ENCODE measurements around the gene FUT8. TPM values are rescaled to one million over a fixed set of nuclear protein-coding genes. Genes with fewer than 3 reads are reported as not detected.
"Not testable (repeated sequence)": the region's sequence is repeated elsewhere in the genome, so short reads cannot be mapped to it uniquely, and the experiment has no call there.

The FUT8 gene
- total RNA-seq, 1 donor from 2014 or later: 149 TPM

DNA sequence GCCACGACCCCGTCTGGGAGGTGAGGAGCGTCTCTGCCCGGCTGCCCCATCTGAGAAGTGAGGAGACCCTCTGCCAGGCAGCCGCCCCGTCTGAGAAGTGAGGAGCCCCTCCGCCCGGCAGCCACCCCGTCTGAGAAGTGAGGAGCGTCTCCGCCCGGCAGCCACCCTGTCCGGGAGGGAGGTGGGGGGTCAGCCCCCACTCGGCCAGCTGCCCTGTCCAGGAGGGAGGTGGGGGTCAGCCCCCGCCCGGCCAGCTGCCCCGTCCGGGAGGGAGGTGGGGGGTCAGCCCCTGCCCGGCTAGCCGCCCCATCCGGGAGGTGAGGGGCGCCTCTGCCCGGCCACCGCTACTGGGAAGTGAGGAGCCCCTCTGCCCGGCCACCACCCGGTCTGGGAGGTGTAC is 221.1 kb downstream of the FUT8 start:
- DNase-seq (ENCODE audit: low spot score); intact Hi-C loops (cut with DNase I); ATAC-seq: not testable (repeated sequence)

DNA sequence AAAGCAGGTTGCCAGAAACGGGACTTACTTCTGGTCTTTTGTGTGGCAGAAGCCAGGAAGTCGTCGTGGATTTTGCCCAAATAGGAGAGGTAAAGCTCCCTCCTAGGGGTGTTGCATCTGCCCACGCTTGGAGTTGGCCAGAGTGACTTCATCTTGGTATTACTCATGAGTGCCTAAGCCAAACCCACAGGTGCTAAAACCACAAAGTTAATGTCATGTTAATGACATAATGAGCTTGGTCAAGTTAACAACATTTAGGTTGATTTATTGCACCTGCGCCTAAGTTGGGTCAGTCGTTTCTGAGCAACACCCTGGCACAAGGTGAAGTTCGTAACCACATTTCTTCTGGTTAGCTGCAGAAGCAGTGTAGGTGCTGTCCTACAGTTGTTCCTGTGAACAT is 225.2 kb downstream of the FUT8 start:
- DNase-seq (ENCODE audit: low spot score) (no peak), ATAC-seq (no peak)
- intact Hi-C loops (cut with DNase I): no loop called here

DNA sequence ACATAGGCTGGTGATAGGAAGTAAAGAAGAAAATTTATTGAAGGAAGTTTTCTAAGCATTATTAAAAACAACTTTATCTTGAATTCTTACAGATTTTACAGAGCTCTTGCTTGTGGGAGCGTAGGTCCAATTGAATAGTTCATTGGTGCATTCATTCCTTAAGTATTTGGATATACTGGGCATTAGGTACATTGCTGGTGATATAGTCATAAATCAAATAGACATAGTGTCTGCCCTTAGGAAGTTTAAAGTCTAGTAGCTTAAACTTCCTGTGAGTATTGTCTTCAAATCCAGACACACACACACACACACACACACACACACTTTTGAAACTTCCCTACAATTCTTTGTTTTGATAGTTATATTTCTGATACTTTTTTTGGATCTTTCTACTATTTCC is 226.7 kb downstream of the FUT8 start:
- no peak for ATAC-seq
- intact Hi-C loops (cut with DNase I): no loop called here

DNA sequence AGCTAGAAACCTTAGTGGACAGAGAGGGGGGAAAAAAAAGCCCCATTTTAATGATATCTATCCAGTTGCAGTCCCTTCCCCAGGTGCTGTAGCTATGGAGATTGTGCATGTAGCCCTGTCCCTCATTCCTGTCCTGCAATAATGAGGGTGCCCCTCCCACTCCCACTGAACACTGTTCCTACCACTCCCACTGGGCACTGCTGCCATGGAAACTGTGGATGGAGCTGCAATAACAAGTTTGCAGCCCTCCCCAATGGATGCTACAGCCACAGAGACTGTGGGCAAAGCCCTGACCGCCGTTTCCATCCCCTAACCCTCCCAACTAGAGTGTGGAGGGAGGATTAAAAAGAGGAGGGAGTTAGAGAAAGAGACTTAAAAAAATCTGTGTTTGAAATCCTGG is 238.3 kb downstream of the FUT8 start:
- no peak for ATAC-seq
- intact Hi-C loops (cut with DNase I): no loop called here
- DNase-seq (ENCODE audit: low spot score): no peak

More for the DNA sequence above, 226.7 kb downstream of the FUT8 start:
- no peak for DNase-seq (ENCODE audit: low spot score)

- intact Hi-C loops (cut with DNase I): no loop called here
- DNase-seq (ENCODE audit: low spot score): no peak
- no peak for ATAC-seq
Observed at GRCh38 chr14:65656554-65656953, 244.0 kb downstream of the FUT8 start.

GRCh38 chr14:65658202-65658601 is 245.7 kb downstream of the FUT8 start:
- DNase-seq (ENCODE audit: low spot score): no peak
- intact Hi-C loops (cut with DNase I): no loop called here
- no peak for ATAC-seq

DNA sequence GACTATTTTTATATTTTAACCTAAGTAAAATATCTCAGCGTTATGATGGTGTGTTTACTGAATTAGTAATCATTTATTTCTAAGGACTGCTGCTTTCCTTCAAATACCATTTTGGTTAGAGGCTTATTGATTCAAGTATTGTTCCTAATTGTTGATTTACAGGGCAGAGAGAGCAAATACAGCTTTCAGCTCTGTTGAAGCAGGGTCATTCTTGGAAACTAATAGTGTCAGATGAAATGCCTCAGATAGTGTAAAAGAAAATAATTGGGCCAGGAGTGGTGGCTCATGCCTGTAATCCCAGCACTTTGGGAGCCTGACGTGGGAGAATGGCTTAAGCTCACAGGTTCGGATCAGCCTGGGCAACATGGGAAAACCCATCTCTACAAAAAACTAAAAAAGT is 249.3 kb downstream of the FUT8 start:
- DNase-seq (ENCODE audit: low spot score): no peak
- ATAC-seq: no peak
- intact Hi-C loops (cut with DNase I): no loop called here

GRCh38 chr14:65664436-65664835 is 251.9 kb downstream of the FUT8 start:
- no peak for ATAC-seq
- DNase-seq (ENCODE audit: low spot score): no peak
- intact Hi-C loops (cut with DNase I): no loop called here

GRCh38 chr14:65676361-65677014 is 264.0 kb downstream of the FUT8 start:
- DNase-seq (ENCODE audit: low spot score): no peak
- no peak for ATAC-seq
- intact Hi-C loops (cut with DNase I): no loop called here

GRCh38 chr14:65685572-65685971 is 273.0 kb downstream of the FUT8 start:
- DNase-seq (ENCODE audit: low spot score) (no peak), ATAC-seq (no peak)
- intact Hi-C loops (cut with DNase I): no loop called here

GRCh38 chr14:65686761-65687160 is 274.2 kb downstream of the FUT8 start:
- intact Hi-C loops (cut with DNase I): no loop called here
- DNase-seq (ENCODE audit: low spot score) (no peak), ATAC-seq (no peak)

- DNase-seq (ENCODE audit: low spot score) (no peak), ATAC-seq (no peak)
- intact Hi-C loops (cut with DNase I): no loop called here
Observed at GRCh38 chr14:65689070-65689469, 276.5 kb downstream of the FUT8 start.

DNA sequence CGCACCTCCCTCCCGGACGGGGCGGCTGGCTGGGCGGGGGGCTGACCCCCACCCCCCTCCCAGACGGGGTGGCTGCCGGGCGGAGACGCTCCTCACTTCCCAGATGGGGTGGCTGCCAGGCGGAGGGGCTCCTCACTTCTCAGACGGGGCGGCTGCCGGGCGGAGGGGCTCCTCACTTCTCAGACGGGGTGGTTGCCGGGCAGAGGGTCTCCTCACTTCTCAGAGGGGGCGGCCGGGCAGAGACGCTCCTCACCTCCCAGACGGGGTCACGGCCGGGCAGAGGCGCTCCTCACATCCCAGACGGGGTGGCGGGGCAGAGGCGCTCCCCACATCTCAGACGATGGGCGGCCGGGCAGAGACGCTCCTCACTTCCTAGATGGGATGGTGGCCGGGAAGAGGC is 280.0 kb downstream of the FUT8 start:
- intact Hi-C loops (cut with DNase I); ATAC-seq; DNase-seq (ENCODE audit: low spot score): not testable (repeated sequence)

GRCh38 chr14:65696801-65697200 is 284.3 kb downstream of the FUT8 start:
- intact Hi-C loops (cut with DNase I): no loop called here
- ATAC-seq (no peak), DNase-seq (ENCODE audit: low spot score) (no peak)

- no peak for DNase-seq (ENCODE audit: low spot score)
- intact Hi-C loops (cut with DNase I): no loop called here
- ATAC-seq: no peak
Observed at GRCh38 chr14:65703521-65703920, 291.0 kb downstream of the FUT8 start.

- ATAC-seq (no peak), DNase-seq (ENCODE audit: low spot score) (no peak)
- intact Hi-C loops (cut with DNase I): no loop called here
Observed at GRCh38 chr14:65703996-65704395, 291.5 kb downstream of the FUT8 start.

- intact Hi-C loops (cut with DNase I): no loop called here
- DNase-seq (ENCODE audit: low spot score) (no peak), ATAC-seq (no peak)
Observed at GRCh38 chr14:65704437-65704836, 291.9 kb downstream of the FUT8 start.

DNA sequence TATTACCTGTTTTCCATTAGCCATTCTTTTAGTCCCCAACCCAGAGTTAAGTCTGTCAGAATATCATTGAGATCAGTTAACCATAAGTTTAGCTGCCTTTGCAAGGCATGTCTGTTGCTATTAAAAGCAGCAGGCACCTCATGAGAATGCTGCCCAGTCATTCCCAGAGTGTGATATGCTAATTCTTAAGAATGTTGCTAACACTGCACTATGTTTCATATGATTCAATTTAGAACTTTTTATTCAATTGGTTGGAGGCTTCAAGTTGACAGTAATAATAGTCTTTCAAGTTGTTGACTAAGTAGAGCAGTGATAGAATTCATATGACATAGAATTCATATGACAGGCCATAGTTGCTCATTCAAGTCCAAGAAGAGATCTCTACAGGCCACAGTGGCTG is 292.3 kb downstream of the FUT8 start:
- intact Hi-C loops (cut with DNase I): no loop called here
- ATAC-seq (no peak), DNase-seq (ENCODE audit: low spot score) (no peak)

- intact Hi-C loops (cut with DNase I): no loop called here
- ATAC-seq (no peak), DNase-seq (ENCODE audit: low spot score) (no peak)
Observed at GRCh38 chr14:65709576-65709975, 297.0 kb downstream of the FUT8 start.

- DNase-seq (ENCODE audit: low spot score); ATAC-seq; intact Hi-C loops (cut with DNase I): not testable (repeated sequence)
Observed at GRCh38 chr14:65716813-65717212, 304.3 kb downstream of the FUT8 start.

- DNase-seq (ENCODE audit: low spot score); ATAC-seq; intact Hi-C loops (cut with DNase I): not testable (repeated sequence)
Observed at GRCh38 chr14:65717384-65717915, 304.9 kb downstream of the FUT8 start.

Measured in sciatic nerve (tissue), 2 donors.